CD4-positive, alpha-beta T cell (primary cell): ENCODE measurements around the gene SLC35F6. TPM values are rescaled to one million over a fixed set of nuclear protein-coding genes. Genes with fewer than 3 reads are reported as not detected.

ENCODE experiments used
- ATAC-seq: fragments of 200-7000 bp; cut with Tn5 transposase; one replicate; pipeline ENCODE4 v1.10.0; 2022; ENCODE audit warnings: mild to moderate bottlenecking; ENCODE audit not compliant: poor library complexity
- CTCF ChIA-PET: fragments of 350-600 bp; sonication (Branson Sonifier 250); formaldehyde crosslinking; loops from one replicate; lab custom pipeline; 2021; ENCODE audit warnings: antibody characterized with exemption, inconsistent platforms; lab: Charles Lee
- POLR2A ChIA-PET: fragments of 350-600 bp; sonication (Branson Sonifier 250); formaldehyde crosslinking; loops from one replicate; lab custom pipeline; 2021; ENCODE audit warnings: antibody characterized with exemption, inconsistent platforms; lab: Charles Lee
- DNase-seq, 14 experiments: peaks; one replicate each; pipeline ENCODE4 v3.0.0-alpha.2; 2013 to 2020; ENCODE audit warnings: mixed read lengths in 2 of 14
- H3K27ac ChIP-seq, 2 donors: one replicate each; pipeline versions ENCODE4 v1.5.1 to v1.7.0; 2013; ENCODE audit warnings: low read length in 2 of 2, low read depth in 1 of 2, mild to moderate bottlenecking in 1 of 2
- H3K27me3 ChIP-seq, 2 experiments: 1 replicate in 1 of 2; 2 replicates in 1 of 2; pipeline versions ENCODE4 v1.6.1 to v1.7.0; 2013; ENCODE audit warnings: low read length in 2 of 2, control low read depth in 1 of 2, mild to moderate bottlenecking in 1 of 2, moderate library complexity in 1 of 2; ENCODE audit not compliant: insufficient read depth in 2 of 2, control insufficient read depth in 1 of 2
- H3K36me3 ChIP-seq: one replicate; pipeline ENCODE4 v1.6.1; 2013; ENCODE audit warnings: low read length, control low read depth; ENCODE audit not compliant: insufficient read depth
- H3K4me1 ChIP-seq: one replicate; pipeline ENCODE4 v1.6.1; 2013; ENCODE audit warnings: low read length, control low read depth; ENCODE audit not compliant: insufficient read depth
- H3K4me3 ChIP-seq: one replicate; pipeline ENCODE4 v1.5.1; 2013; ENCODE audit warnings: mild to moderate bottlenecking, low read length, moderate library complexity
- H3K9me3 ChIP-seq, 2 experiments: 1 replicate in 1 of 2; 2 replicates in 1 of 2; pipeline versions ENCODE4 v1.6.1 to v1.7.0; 2013; ENCODE audit warnings: low read length in 2 of 2, mild to moderate bottlenecking in 2 of 2, control low read depth in 1 of 2, moderate library complexity in 1 of 2; ENCODE audit not compliant: control insufficient read depth in 1 of 2, insufficient read depth in 1 of 2
- H3K27ac Mint-ChIP-seq: one replicate; pipeline ENCODE4 v1.8.0; 2020; ENCODE audit warnings: mixed read lengths
- H3K27me3 Mint-ChIP-seq: one replicate; pipeline ENCODE4 v1.8.0; 2021; ENCODE audit warnings: mixed read lengths
- H3K36me3 Mint-ChIP-seq: one replicate; pipeline ENCODE4 v1.8.0; 2021; ENCODE audit warnings: low read depth, mixed read lengths
- H3K4me1 Mint-ChIP-seq: one replicate; pipeline ENCODE4 v1.8.0; 2021; ENCODE audit warnings: low read depth, mixed read lengths
- H3K4me3 Mint-ChIP-seq: one replicate; pipeline ENCODE4 v1.8.0; 2020; ENCODE audit warnings: mild to moderate bottlenecking, mixed read lengths
- H3K9me3 Mint-ChIP-seq: one replicate; pipeline ENCODE4 v1.8.0; 2020; ENCODE audit warnings: mixed read lengths
- CTCF ChIP-seq: fragments of 200-600 bp; IDR thresholded peaks from one replicate; pipeline ENCODE4 v1.8.0; 2022; ENCODE audit warnings: antibody characterized with exemption, mild to moderate bottlenecking
- intact Hi-C, 2 experiments: fragments of 100-400 bp; cut with DNase I in 1 of 2; cut with micrococcal nuclease in 1 of 2; formaldehyde crosslinking; loops; one replicate each; pipeline versions ENCODE4 v1.15.1 to v1.9.0; 2023 to 2025; cut with DNase I, micrococcal nuclease
- total RNA-seq, 174 experiments: library from RNA in 2 of 174; stranded (reverse) in 2 of 174; gene quantifications; one replicate each; pipeline ENCODE4 v1.2.3 and lab custom pipeline; 2021 to 2026

The SLC35F6 gene
- total RNA-seq, 2 experiments from 2014 or later: 32.0 to 34.2 TPM

GRCh38 chr2:26778098-26778497 is 14.0 kb downstream of the SLC35F6 start:
- H3K36me3 Mint-ChIP-seq: peaks cover 76% of the 10 kb centered on the region
- no peaks in the 10 kb centered on the region for H3K4me1 ChIP-seq
- TF ChIP-seq CTCF: no peak
- peaks cover 65% of the 10 kb centered on the region for H3K36me3 ChIP-seq
- no peaks in the 10 kb centered on the region for H3K27me3 Mint-ChIP-seq
- DNase-seq: no peak
- no peak overlapping the region for H3K4me3 Mint-ChIP-seq
- no peaks in the 10 kb centered on the region for H3K9me3 Mint-ChIP-seq
- ChIA-PET CTCF (no interaction called here), POLR2A (no interaction called here)
- no peaks in the 10 kb centered on the region for H3K9me3 ChIP-seq
- peaks cover 7% of the 10 kb centered on the region for H3K4me1 Mint-ChIP-seq
- ATAC-seq: no peak
- H3K4me3 ChIP-seq: no peak overlapping the region
- no peak overlapping the region for H3K27ac ChIP-seq
- H3K27ac Mint-ChIP-seq: peak overlapping the region; percentile 56
- intact Hi-C loops: no loop called here
- H3K27me3 ChIP-seq: no peaks in the 10 kb centered on the region

- no peak overlapping the region for H3K4me3 ChIP-seq
- H3K9me3 Mint-ChIP-seq: no peaks in the 10 kb centered on the region
- TF ChIP-seq CTCF: no peak
- H3K4me1 Mint-ChIP-seq: peaks cover 7% of the 10 kb centered on the region
- no peak for ATAC-seq
- peak overlapping the region; percentile 56 for H3K27ac Mint-ChIP-seq
- H3K27me3 Mint-ChIP-seq: no peaks in the 10 kb centered on the region
- DNase-seq: no peak
- H3K4me1 ChIP-seq: no peaks in the 10 kb centered on the region
- H3K36me3 ChIP-seq: peaks cover 65% of the 10 kb centered on the region
- ChIA-PET POLR2A (no interaction called here), CTCF (no interaction called here)
- no peaks in the 10 kb centered on the region for H3K9me3 ChIP-seq
- no peaks in the 10 kb centered on the region for H3K27me3 ChIP-seq
- intact Hi-C loops: no loop called here
- H3K4me3 Mint-ChIP-seq: no peak overlapping the region
- H3K27ac ChIP-seq: no peak overlapping the region
- H3K36me3 Mint-ChIP-seq: peaks cover 76% of the 10 kb centered on the region
Measured at GRCh38 chr2:26778507-26778906, 14.4 kb downstream of the SLC35F6 start.

- no peak overlapping the region for H3K4me3 Mint-ChIP-seq
- intact Hi-C loops: loop anchor here in 1 of 2 experiments (10.0 kb wide), 4 partner anchors 435 to 1105 kb away; partner anchors contain the start of genes ADGRF3, ATRAID, CAD and DTNB
- H3K9me3 Mint-ChIP-seq: no peaks in the 10 kb centered on the region
- no peak for ATAC-seq
- Histone ChIP-seq H3K27ac (no peak overlapping the region), H3K27me3 (no peaks in the 10 kb centered on the region), H3K36me3 (peaks cover 50% of the 10 kb centered on the region), H3K4me1 (peaks cover 4% of the 10 kb centered on the region), H3K9me3 (no peaks in the 10 kb centered on the region), H3K4me3 (no peak overlapping the region)
- no peak for DNase-seq
- ChIA-PET CTCF (no interaction called here), POLR2A (no interaction called here)
- H3K36me3 Mint-ChIP-seq: peaks cover 61% of the 10 kb centered on the region
- TF ChIP-seq CTCF: no peak
- H3K27ac Mint-ChIP-seq: no peak overlapping the region
- peaks cover 1% of the 10 kb centered on the region for H3K4me1 Mint-ChIP-seq
- H3K27me3 Mint-ChIP-seq: no peaks in the 10 kb centered on the region
Measured at GRCh38 chr2:26780203-26780760, 16.2 kb downstream of the SLC35F6 start.
